ENCODE measurements around the gene RSPO3. TPM values are rescaled to one million over a fixed set of nuclear protein-coding genes. Genes with fewer than 3 reads are reported as not detected.

Gene RSPO3, protein sequence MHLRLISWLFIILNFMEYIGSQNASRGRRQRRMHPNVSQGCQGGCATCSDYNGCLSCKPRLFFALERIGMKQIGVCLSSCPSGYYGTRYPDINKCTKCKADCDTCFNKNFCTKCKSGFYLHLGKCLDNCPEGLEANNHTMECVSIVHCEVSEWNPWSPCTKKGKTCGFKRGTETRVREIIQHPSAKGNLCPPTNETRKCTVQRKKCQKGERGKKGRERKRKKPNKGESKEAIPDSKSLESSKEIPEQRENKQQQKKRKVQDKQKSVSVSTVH
- 10 to 100 TPM in 1 of 3 donors, 1 to 10 TPM in 2; 1.5 to 12.0 (median 9.1) TPM for total RNA-seq
- long read RNA-seq, donor 1, transcript RSPO3-201 (5 exons, 2,697 nt) = major isoform, 17 of 24 reads
- long read RNA-seq, donor 1, partial matches to known transcripts = 2 of 24 reads
- long read RNA-seq, donor 1, other reads (novel, unspliced or antisense) = 4 of 24 reads
- long read RNA-seq, donor 2, partial matches to known transcripts = 7 of 7 reads
- long read RNA-seq, donor 2, other reads (novel, unspliced or antisense) = 0 of 7 reads

DNA sequence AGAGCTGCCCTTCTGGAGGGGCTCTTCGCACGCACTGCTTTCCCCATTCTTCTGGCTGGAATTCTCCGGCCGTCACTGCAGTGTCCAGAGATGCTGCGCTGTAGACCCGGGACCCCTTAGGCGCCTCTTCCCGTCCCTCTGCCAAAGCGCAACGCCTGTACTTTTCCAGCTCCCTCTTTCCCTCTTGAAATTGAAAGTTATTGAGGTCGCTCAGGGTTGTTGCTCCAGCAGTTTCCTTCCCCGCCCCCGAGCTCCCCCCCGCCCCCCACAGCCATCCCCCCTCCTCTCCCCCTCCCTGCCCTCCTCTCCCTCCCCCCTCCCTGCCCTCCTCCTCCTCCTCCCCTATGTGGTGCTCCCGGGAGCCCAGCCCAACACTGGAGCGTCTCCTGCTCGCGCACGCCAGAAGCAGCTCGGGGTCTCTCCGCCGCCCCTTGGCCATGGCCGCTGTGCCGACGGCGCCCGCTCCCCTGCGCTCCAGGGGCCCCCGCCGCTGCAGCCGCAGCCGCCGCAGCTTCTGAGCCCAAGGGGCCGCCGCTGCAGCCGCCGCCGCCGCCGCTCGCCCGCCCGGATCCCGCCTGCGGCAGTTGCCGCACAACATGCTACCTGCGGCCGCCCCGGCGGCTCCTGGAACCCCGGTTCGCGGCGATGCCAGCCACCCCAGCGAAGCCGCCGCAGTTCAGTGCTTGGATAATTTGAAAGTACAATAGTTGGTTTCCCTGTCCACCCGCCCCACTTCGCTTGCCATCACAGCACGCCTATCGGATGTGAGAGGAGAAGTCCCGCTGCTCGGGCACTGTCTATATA is at the start of gene RSPO3:
Gene RSPO3 (plus strand): TSS at position 374 of the 804 bp plus-strand sequence. CDS start 522 bp downstream, outside the sequence.
- intact Hi-C loops (cut with DNase I, micrococcal nuclease) = no loop called here
- DNase-seq = peak; percentile 7 to 50 (median 24)

DNA sequence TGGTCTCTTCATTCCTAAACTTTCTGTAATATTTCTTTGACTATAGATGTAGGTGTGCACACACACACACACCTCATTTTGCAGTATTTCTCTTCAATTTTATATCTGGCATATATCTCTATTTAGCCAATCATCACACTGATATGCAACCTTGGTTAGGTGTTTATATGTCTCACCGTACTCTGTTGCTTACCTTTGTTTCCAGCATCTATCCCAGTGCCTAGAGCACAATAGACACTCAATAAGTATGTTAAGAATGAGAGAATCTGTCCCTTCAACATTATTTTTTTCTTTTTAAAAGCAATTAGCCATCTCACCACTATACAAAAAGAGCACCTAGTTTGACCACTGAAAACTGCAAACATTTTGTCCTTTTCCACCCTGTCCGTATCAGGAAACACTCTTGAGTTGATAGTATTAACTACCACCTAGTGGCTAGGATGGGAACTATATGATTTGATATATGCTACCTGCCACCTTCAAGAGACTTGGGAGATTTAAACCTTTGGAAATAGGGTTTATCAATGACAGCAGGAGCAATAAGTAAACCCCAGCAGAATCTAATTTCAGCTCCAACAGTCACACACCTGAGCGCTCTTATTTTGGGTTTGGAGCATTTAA is 48.7 kb upstream of the RSPO3 start:
- ATAC-seq (no peak), DNase-seq (no peak)
- Histone ChIP-seq H3K9me3 (no peaks in the 10 kb centered on the region), H3K36me3 (ENCODE audit: low read depth) (no peaks in the 10 kb centered on the region), H3K4me3 (no peak overlapping the region), H3K4me1 (ENCODE audit: low read depth) (no peaks in the 10 kb centered on the region)
- intact Hi-C loops (cut with DNase I, micrococcal nuclease) = no loop called here
- TF ChIP-seq, protein P1, sequence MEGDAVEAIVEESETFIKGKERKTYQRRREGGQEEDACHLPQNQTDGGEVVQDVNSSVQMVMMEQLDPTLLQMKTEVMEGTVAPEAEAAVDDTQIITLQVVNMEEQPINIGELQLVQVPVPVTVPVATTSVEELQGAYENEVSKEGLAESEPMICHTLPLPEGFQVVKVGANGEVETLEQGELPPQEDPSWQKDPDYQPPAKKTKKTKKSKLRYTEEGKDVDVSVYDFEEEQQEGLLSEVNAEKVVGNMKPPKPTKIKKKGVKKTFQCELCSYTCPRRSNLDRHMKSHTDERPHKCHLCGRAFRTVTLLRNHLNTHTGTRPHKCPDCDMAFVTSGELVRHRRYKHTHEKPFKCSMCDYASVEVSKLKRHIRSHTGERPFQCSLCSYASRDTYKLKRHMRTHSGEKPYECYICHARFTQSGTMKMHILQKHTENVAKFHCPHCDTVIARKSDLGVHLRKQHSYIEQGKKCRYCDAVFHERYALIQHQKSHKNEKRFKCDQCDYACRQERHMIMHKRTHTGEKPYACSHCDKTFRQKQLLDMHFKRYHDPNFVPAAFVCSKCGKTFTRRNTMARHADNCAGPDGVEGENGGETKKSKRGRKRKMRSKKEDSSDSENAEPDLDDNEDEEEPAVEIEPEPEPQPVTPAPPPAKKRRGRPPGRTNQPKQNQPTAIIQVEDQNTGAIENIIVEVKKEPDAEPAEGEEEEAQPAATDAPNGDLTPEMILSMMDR (IDR thresholded peaks at IDR 0.05) = no peak

More for the DNA sequence above, at the start of gene RSPO3:
- H3K36me3 ChIP-seq (ENCODE audit: low read depth) = no peaks in the 10 kb centered on the region
- H3K9me3 ChIP-seq = no peaks in the 10 kb centered on the region
- ATAC-seq = no peak
- H3K4me1 ChIP-seq (ENCODE audit: low read depth) = peaks cover 9% of the 10 kb centered on the region
- TF ChIP-seq, protein P1 (IDR thresholded peaks at IDR 0.05) = no peak
- no peak within 1 kb of the TSS for H3K4me3 ChIP-seq

GRCh38 chr6:127073222-127073621 is 45.2 kb upstream of the RSPO3 start:
- Histone ChIP-seq H3K9me3 (no peaks in the 10 kb centered on the region), H3K4me3 (no peak overlapping the region), H3K4me1 (ENCODE audit: low read depth) (no peaks in the 10 kb centered on the region), H3K36me3 (ENCODE audit: low read depth) (no peaks in the 10 kb centered on the region)
- TF ChIP-seq, protein P1 (IDR thresholded peaks at IDR 0.05) = no peak
- no peak for DNase-seq
- no peak for ATAC-seq
- intact Hi-C loops (cut with DNase I, micrococcal nuclease) = no loop called here

DNA sequence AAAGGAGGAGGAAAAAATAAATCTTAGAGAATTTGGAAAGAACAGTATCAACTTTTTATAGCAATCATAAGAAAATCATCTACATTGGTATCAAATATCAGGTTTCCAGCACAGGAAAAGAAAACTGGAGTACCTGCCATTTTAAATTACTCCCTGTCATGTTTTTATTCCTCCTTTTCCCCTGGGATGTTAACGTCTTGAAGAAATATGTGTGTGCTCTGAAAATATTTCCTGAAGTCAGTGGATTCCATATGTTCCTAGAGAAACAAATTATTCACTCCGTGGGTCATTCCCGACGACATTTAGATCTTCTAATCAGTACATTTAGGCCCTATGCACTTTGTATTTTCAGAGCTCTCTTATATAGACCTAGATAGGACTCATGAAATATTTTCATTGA is 42.0 kb upstream of the RSPO3 start:
- no peak overlapping the region for H3K4me3 ChIP-seq
- DNase-seq (no peak), ATAC-seq (no peak)
- H3K36me3 ChIP-seq (ENCODE audit: low read depth) = no peaks in the 10 kb centered on the region
- TF ChIP-seq, protein P1 (IDR thresholded peaks at IDR 0.05) = no peak
- H3K9me3 ChIP-seq = no peaks in the 10 kb centered on the region
- intact Hi-C loops (cut with DNase I, micrococcal nuclease) = no loop called here
- no peaks in the 10 kb centered on the region for H3K4me1 ChIP-seq (ENCODE audit: low read depth)

GRCh38 chr6:127077886-127078285 is 40.6 kb upstream of the RSPO3 start:
- Histone ChIP-seq H3K9me3 (no peaks in the 10 kb centered on the region), H3K36me3 (ENCODE audit: low read depth) (no peaks in the 10 kb centered on the region), H3K4me3 (no peak overlapping the region), H3K4me1 (ENCODE audit: low read depth) (no peaks in the 10 kb centered on the region)
- ATAC-seq = no peak
- intact Hi-C loops (cut with DNase I, micrococcal nuclease) = no loop called here
- no peak for DNase-seq
- TF ChIP-seq, protein P1 (IDR thresholded peaks at IDR 0.05) = no peak

Data from mucosa of descending colon (tissue), 3 donors.